Liver (tissue), 9 donors: ENCODE data around the gene FAM184B. TPM values are rescaled to one million over a fixed set of nuclear protein-coding genes. Genes with fewer than 3 reads are reported as not detected.

Source experiments
- DNase-seq: peaks from one replicate; pipeline ENCODE4 v3.0.0-alpha.2; 2017; ENCODE audit warnings: low spot score
- H3K27ac ChIP-seq, 2 donors: one replicate each; pipeline ENCODE4 v1.7.0; 2013; ENCODE audit warnings: inconsistent platforms in 2 of 2, low read length in 2 of 2, control low read depth in 1 of 2, low read depth in 1 of 2, mild to moderate bottlenecking in 1 of 2
- H3K27me3 ChIP-seq, 4 donors: one replicate each; pipeline versions ENCODE4 v1.6.1 to v1.7.0; 2013; ENCODE audit warnings: low read length in 3 of 4, inconsistent platforms in 1 of 4, mild to moderate bottlenecking in 1 of 4, moderate library complexity in 1 of 4; ENCODE audit not compliant: control insufficient read depth in 4 of 4, insufficient read depth in 4 of 4
- H3K36me3 ChIP-seq, 4 donors: one replicate each; pipeline versions ENCODE4 v1.6.1 to v1.7.0; 2013; ENCODE audit warnings: low read length in 3 of 4, mild to moderate bottlenecking in 3 of 4, low read depth in 1 of 4, moderate library complexity in 1 of 4; ENCODE audit not compliant: control insufficient read depth in 4 of 4, insufficient read depth in 3 of 4
- H3K4me1 ChIP-seq, 4 donors: one replicate each; pipeline versions ENCODE4 v1.6.1 to v1.7.0; 2013; ENCODE audit warnings: low read length in 3 of 4, mild to moderate bottlenecking in 3 of 4, moderate library complexity in 1 of 4; ENCODE audit not compliant: control insufficient read depth in 4 of 4, insufficient read depth in 4 of 4
- H3K4me3 ChIP-seq, 3 donors: one replicate each; pipeline versions ENCODE4 v1.6.1 to v1.7.0; 2013; ENCODE audit warnings: low read length in 3 of 3, control low read depth in 1 of 3, low read depth in 1 of 3, mild to moderate bottlenecking in 1 of 3
- H3K9ac ChIP-seq, 2 donors: one replicate each; pipeline ENCODE4 v1.7.0; 2013; ENCODE audit warnings: low read length in 2 of 2, mild to moderate bottlenecking in 2 of 2, moderate library complexity in 2 of 2, control low read depth in 1 of 2, low read depth in 1 of 2
- H3K9me3 ChIP-seq, 4 donors: one replicate each; pipeline versions ENCODE4 v1.6.1 to v1.7.0; 2013; ENCODE audit warnings: low read length in 3 of 4; ENCODE audit not compliant: control insufficient read depth in 4 of 4
- ATF3 ChIP-seq: IDR thresholded peaks from 2 replicates; pipeline ENCODE4 v1.6.1; 2016; ENCODE audit warnings: antibody characterized with exemption
- CTCF ChIP-seq: fragments of 150-350 bp; IDR thresholded peaks from 2 replicates; pipeline ENCODE4 v1.5.1; 2017; ENCODE audit warnings: improper control_type of control experiment, low read depth, low read length; ENCODE audit not compliant: missing input control
- EGR1 ChIP-seq, 2 donors: IDR thresholded peaks; 2 replicates each; pipeline ENCODE4 v1.6.1; 2016 to 2018; ENCODE audit warnings: antibody characterized with exemption in 2 of 2, low read depth in 2 of 2
- FOXA2 ChIP-seq: IDR thresholded peaks from 2 replicates; pipeline ENCODE4 v1.6.1; 2016; ENCODE audit warnings: antibody characterized with exemption
- GABPA ChIP-seq, 2 donors: IDR thresholded peaks in 1 of 2; conservative IDR thresholded peaks in 1 of 2; 2 replicates each; pipeline ENCODE4 v1.6.1; 2016; ENCODE audit warnings: antibody characterized with exemption in 2 of 2, mild to moderate bottlenecking in 1 of 2, moderate library complexity in 1 of 2
- HNF4A ChIP-seq, 2 donors: conservative IDR thresholded peaks; 2 replicates each; pipeline ENCODE4 v1.6.1; 2016; ENCODE audit warnings: antibody characterized with exemption in 2 of 2, mild to moderate bottlenecking in 2 of 2
- HNF4G ChIP-seq: IDR thresholded peaks from 2 replicates; pipeline ENCODE4 v1.6.1; 2016; ENCODE audit warnings: antibody characterized with exemption
- JUND ChIP-seq, 2 donors: IDR thresholded peaks; 2 replicates each; pipeline ENCODE4 v1.6.1; 2016; ENCODE audit warnings: antibody characterized with exemption in 2 of 2
- MAX ChIP-seq: IDR thresholded peaks from 2 replicates; pipeline ENCODE4 v1.6.1; 2016; ENCODE audit warnings: antibody characterized with exemption
- NR2F2 ChIP-seq: IDR thresholded peaks from 2 replicates; pipeline ENCODE4 v1.6.1; 2016; ENCODE audit warnings: antibody characterized with exemption
- RXRA ChIP-seq, 2 donors: IDR thresholded peaks; 2 replicates each; pipeline ENCODE4 v1.6.1; 2017 to 2018; ENCODE audit warnings: antibody characterized with exemption in 2 of 2, mild to moderate bottlenecking in 1 of 2
- SP1 ChIP-seq: IDR thresholded peaks from 2 replicates; pipeline ENCODE4 v1.6.1; 2018; ENCODE audit warnings: antibody characterized with exemption, mild to moderate bottlenecking
- TAF1 ChIP-seq: conservative IDR thresholded peaks from 2 replicates; pipeline ENCODE4 v1.6.1; 2016; ENCODE audit warnings: antibody characterized with exemption, mild to moderate bottlenecking
- YY1 ChIP-seq: IDR thresholded peaks from 2 replicates; pipeline ENCODE4 v1.6.1; 2016; ENCODE audit warnings: antibody characterized with exemption, mild to moderate bottlenecking
- ZBTB33 ChIP-seq: IDR thresholded peaks from 2 replicates; pipeline ENCODE4 v1.6.1; 2016; ENCODE audit warnings: antibody characterized with exemption
- WGBS: extraction: QIAGEN DNeasy Blood & Tissue Kit; methylation state at CpG from one replicate; pipeline ENCODE4 v1.1.7; 2013; 5-methylcytosine and 5-hydroxymethylcytosine counted together
- polyA plus RNA-seq, 2 donors: library from polyadenylated mRNA; stranded (reverse) in 1 of 2; unstranded in 1 of 2; fragments of 200-250 nt in 1 of 2; fragments of >200 nt in 1 of 2; fragmentation: Nextera tagmentation in 1 of 2; extraction: Ambion mirVana in 1 of 2; gene quantifications; one replicate each; pipeline versions ENCODE4 v1.2.1 to v1.2.3, GENCODE V29; 2013 to 2015
- total RNA-seq, 2 donors: library from RNA; depleted of rRNA; stranded (reverse); fragments of >200 nt; gene quantifications; one replicate each; pipeline ENCODE4 v1.2.3, GENCODE V29; 2014
- donor health status: healthy.
- donor health status: healthy.
- donor health status: healthy.
- donor health status: healthy.
- donor health status: healthy.

Gene FAM184B
- total and polyA plus RNA-seq, 4 donors: 0.01 TPM; not detected in 3

- H3K36me3 ChIP-seq: peaks cover 3 to 24% (median 15%) of the 10 kb centered on the region in 4 donors
- WGBS: 71% methylated on average over 6 of the region's 6 CpGs
- no peak for DNase-seq
- H3K4me3 ChIP-seq: no peak overlapping the region
- no peaks in the 10 kb centered on the region for H3K9me3 ChIP-seq
- no peak overlapping the region for H3K27ac ChIP-seq
- TF ChIP-seq FOXA2 (no peak), CTCF (no peak)
- no peaks in the 10 kb centered on the region for H3K27me3 ChIP-seq
- H3K4me1 ChIP-seq: peaks cover 5 to 33% (median 27%) of the 10 kb centered on the region in 4 donors
- H3K9ac ChIP-seq: no peak overlapping the region
Observed at GRCh38 chr4:17807446-17807845, 26.0 kb upstream of the FAM184B start.

- H3K9ac ChIP-seq: no peak overlapping the region
- H3K27me3 ChIP-seq: no peaks in the 10 kb centered on the region
- peaks cover 2 to 26% (median 21%) of the 10 kb centered on the region in 4 donors for H3K4me1 ChIP-seq
- WGBS: 91% methylated on average over 3 of the region's 3 CpGs
- no peak for DNase-seq
- H3K36me3 ChIP-seq: peaks cover 4 to 29% (median 15%) of the 10 kb centered on the region in 4 donors
- TF ChIP-seq EGR1 (IDR thresholded peaks at IDR 0.05; ENCODE audit: low read depth in 2 of 2): no peak
- no peak for TF ChIP-seq JUND (IDR thresholded peaks at IDR 0.05)
- TF ChIP-seq TAF1: no peak
- no peak for TF ChIP-seq YY1
- no peak for TF ChIP-seq CTCF
- no peak for TF ChIP-seq HNF4G
- no peak for TF ChIP-seq SP1
- no peak for TF ChIP-seq ATF3
- TF ChIP-seq FOXA2: no peak
- TF ChIP-seq GABPA (IDR thresholded peaks at IDR 0.05 in 1 of 2, conservative IDR thresholded peaks at IDR 0.05 in 1 of 2): no peak
- no peak for TF ChIP-seq NR2F2
- TF ChIP-seq MAX: no peak
- no peak overlapping the region for H3K4me3 ChIP-seq
- no peak overlapping the region for H3K27ac ChIP-seq
- no peaks in the 10 kb centered on the region for H3K9me3 ChIP-seq
Observed at GRCh38 chr4:17805580-17806155, 24.2 kb upstream of the FAM184B start.

GRCh38 chr4:17797808-17798207, 16.4 kb upstream of the FAM184B start:
- peaks cover 0 to 13% (median 4%) of the 10 kb centered on the region in 4 donors for H3K36me3 ChIP-seq
- no peak overlapping the region for H3K27ac ChIP-seq
- no peak for TF ChIP-seq NR2F2
- TF ChIP-seq HNF4A (conservative IDR thresholded peaks at IDR 0.05): no peak
- no peak for TF ChIP-seq JUND (IDR thresholded peaks at IDR 0.05)
- TF ChIP-seq HNF4G: no peak
- no peak for TF ChIP-seq RXRA (IDR thresholded peaks at IDR 0.05)
- TF ChIP-seq ZBTB33: no peak
- no peak for TF ChIP-seq GABPA (IDR thresholded peaks at IDR 0.05 in 1 of 2, conservative IDR thresholded peaks at IDR 0.05 in 1 of 2)
- TF ChIP-seq ATF3: no peak
- no peaks in the 10 kb centered on the region for H3K9me3 ChIP-seq
- H3K4me3 ChIP-seq: no peak overlapping the region
- no peak overlapping the region for H3K9ac ChIP-seq
- H3K4me1 ChIP-seq: no peaks in the 10 kb centered on the region
- no peak for DNase-seq
- no peaks in the 10 kb centered on the region for H3K27me3 ChIP-seq
- WGBS: 99% methylated on average over 1 of the region's 1 CpG
